Heart left ventricle (tissue), 16 donors: ENCODE results near the gene KCNC1. TPM values are rescaled to one million over a fixed set of nuclear protein-coding genes. Genes with fewer than 3 reads are reported as not detected.

Experiments
- ATAC-seq, 4 donors: fragments of 200-7000 bp; cut with Tn5 transposase; one replicate each; pipeline ENCODE4 v1.9.1; 2020 to 2022; ENCODE audit warnings: moderate library complexity in 4 of 4, mild to moderate bottlenecking in 3 of 4, moderate number of reproducible peaks in 1 of 4
- DNase-seq, 5 donors: peaks; one replicate each; pipeline ENCODE4 v3.0.0-alpha.2; 2020
- H3K27ac ChIP-seq, 12 donors: fragments of 200-600 bp; sonication (generic) in 4 of 12; one replicate each; pipeline versions ENCODE4 v1.5.0 to v1.8.0; 2016 to 2022; ENCODE audit warnings: mild to moderate bottlenecking in 2 of 12
- H3K27me3 ChIP-seq, 9 donors: fragments of 200-600 bp; sonication (generic) in 2 of 9; one replicate each; pipeline versions ENCODE4 v1.5.1 to v1.8.0; 2016 to 2022; ENCODE audit warnings: mild to moderate bottlenecking in 3 of 9
- H3K36me3 ChIP-seq, 9 donors: fragments of 200-600 bp; sonication (generic) in 2 of 9; one replicate each; pipeline versions ENCODE4 v1.5.0 to v1.8.0; 2018 to 2022; ENCODE audit warnings: mild to moderate bottlenecking in 2 of 9
- H3K4me1 ChIP-seq, 12 donors: fragments of 200-600 bp; sonication (generic) in 4 of 12; one replicate each; pipeline versions ENCODE4 v1.5.0 to v1.8.0; 2016 to 2022; ENCODE audit warnings: mild to moderate bottlenecking in 3 of 12
- H3K4me3 ChIP-seq, 12 donors: fragments of 200-600 bp; sonication (generic) in 4 of 12; one replicate each; pipeline versions ENCODE4 v1.5.0 to v1.8.0; 2017 to 2022; ENCODE audit warnings: mild to moderate bottlenecking in 9 of 12, moderate library complexity in 4 of 12
- H3K9me3 ChIP-seq, 12 donors: fragments of 200-600 bp; sonication (generic) in 4 of 12; one replicate each; pipeline versions ENCODE4 v1.5.0 to v1.8.0; 2016 to 2022; ENCODE audit warnings: mild to moderate bottlenecking in 1 of 12
- CTCF ChIP-seq, 12 donors: fragments of 200-600 bp; sonication (generic) in 4 of 12; IDR thresholded peaks; one replicate each; pipeline versions ENCODE4 v1.5.0 to v1.8.0; 2018 to 2022; ENCODE audit warnings: antibody characterized with exemption in 12 of 12, mild to moderate bottlenecking in 5 of 12
- POLR2A ChIP-seq, 2 donors: fragments of 450-650 bp; IDR thresholded peaks; one replicate each; pipeline ENCODE4 v1.6.1; 2017; ENCODE audit warnings: antibody characterized with exemption in 2 of 2, mild to moderate bottlenecking in 2 of 2, moderate library complexity in 2 of 2
- WGBS, 4 donors: extraction: QIAGEN DNeasy Blood & Tissue Kit in 2 of 4; methylation state at CpG; one replicate each; pipeline versions ENCODE4 v1.1.5 to v1.1.7; 2013 to 2018; 5-methylcytosine and 5-hydroxymethylcytosine counted together
- intact Hi-C, 10 donors: fragments of 100-400 bp; cut with DNase I; formaldehyde crosslinking; loops; one replicate each; pipeline versions ENCODE4 v1.11.1 to v1.14.2; 2022
- polyA plus RNA-seq, 2 donors: library from polyadenylated mRNA; stranded (reverse); fragments of 200-250 nt; gene quantifications; one replicate each; pipeline ENCODE4 v1.2.3, GENCODE V29; 2013
- total RNA-seq, 9 donors: library from RNA; depleted of rRNA in 2 of 9; stranded (reverse); fragments of >200 nt in 2 of 9; fragmentation: NEBNext Ultra II Directional in 3 of 9; extraction: Animal tissue kit (Norgen Biotek cat#: 25700) in 3 of 9; gene quantifications; one replicate each; pipeline versions ENCODE4 v1.1.0 to v1.2.4, GENCODE V29; 2016 to 2023
- donor health status: ischemic (EF 13 %, LVEDD 7.1; RV severe dilation, severe dysfunction).
- donor health status: healthy with polysubstance abuse.
- donor health status: DM: no; HTN: yes; CAD: no.
- donor health status: DM: no; HTN: no; CAD: no.
- donor health status: ischemic (EF 25% LVEDD 6.9; RV normal size, moderate dysfunction).
- donor health status: ischemic (EF 25% LVEDD 5.7; RV mildly dilated, moderate dysfunction).
- donor health status: healthy.
- donor health status: DM: yes; HTN: yes; CAD: no.
- donor health status: ischemic (EF 35%, LVEDD 5.7; RV mildly dilated, moderate dysfunction).
- donor health status: nonischemic (EF 11% LVEDD 7.7; RV severe dilation, severe dysfunction).
- donor health status: DM: yes; HTN: yes; CAD: no.
- donor health status: PGD.
- donor health status: ischemic (EF 29% LVEDD 5.4; RV normal size, mild dysfunction).
- donor health status: nonischemic (EF 23%, LVEDD 6.1; RV moderate dilation, normal function).

Gene KCNC1
- total and polyA plus RNA-seq, 11 donors, result 0.02 to 0.25 (median 0.05) TPM; not detected in 8

- Histone ChIP-seq H3K9me3 (no peaks in the 10 kb centered on the region), H3K27me3 (no peaks in the 10 kb centered on the region), H3K4me1 (no peaks in the 10 kb centered on the region), H3K4me3 (no peak overlapping the region), H3K27ac (no peak overlapping the region), H3K36me3 (no peaks in the 10 kb centered on the region)
- 89 to 93% (median 91%) methylated on average over 12 of the region's 12 CpGs for WGBS, 4 donors
- DNase-seq, result peak in 1 of 5 donors; percentile 1
- no peak for ATAC-seq
- intact Hi-C loops, result no loop called here
- no peak for TF ChIP-seq CTCF (IDR thresholded peaks at IDR 0.05)
- no peak for TF ChIP-seq POLR2A (IDR thresholded peaks at IDR 0.05)
These were observed 47.6 kb downstream of the KCNC1 start for GRCh38 chr11:17782145-17782544.

- WGBS, 4 donors, result 79 to 88% (median 84%) methylated on average over 4 of the region's 4 CpGs
These were observed 48.2 kb downstream of the KCNC1 start for GRCh38 chr11:17782603-17783337.

GRCh38 chr11:17783878-17784277, 49.3 kb downstream of the KCNC1 start:
- no peak for TF ChIP-seq CTCF (IDR thresholded peaks at IDR 0.05)
- TF ChIP-seq POLR2A (IDR thresholded peaks at IDR 0.05), result no peak
- intact Hi-C loops, result no loop called here
- no peaks in the 10 kb centered on the region for H3K9me3 ChIP-seq
- no peak for ATAC-seq
- no peak for DNase-seq
- H3K36me3 ChIP-seq, result no peaks in the 10 kb centered on the region
- no peaks in the 10 kb centered on the region for H3K4me1 ChIP-seq
- no peak overlapping the region for H3K27ac ChIP-seq
- WGBS, 4 donors, result 89 to 94% (median 91%) methylated on average over 4 of the region's 4 CpGs
- no peaks in the 10 kb centered on the region for H3K27me3 ChIP-seq
- H3K4me3 ChIP-seq, result no peak overlapping the region

More at GRCh38 chr11:17782603-17783337, 48.2 kb downstream of the KCNC1 start:
- DNase-seq (no peak), ATAC-seq (no peak)
- Histone ChIP-seq H3K36me3 (no peaks in the 10 kb centered on the region), H3K4me3 (no peak overlapping the region), H3K4me1 (no peaks in the 10 kb centered on the region), H3K9me3 (no peaks in the 10 kb centered on the region), H3K27me3 (no peaks in the 10 kb centered on the region), H3K27ac (no peak overlapping the region)
- no peak for TF ChIP-seq CTCF (IDR thresholded peaks at IDR 0.05)
- TF ChIP-seq POLR2A (IDR thresholded peaks at IDR 0.05), result no peak
- intact Hi-C loops, result no loop called here

GRCh38 chr11:17786824-17787525, 52.4 kb downstream of the KCNC1 start:
- ATAC-seq, result no peak
- TF ChIP-seq POLR2A (IDR thresholded peaks at IDR 0.05), result no peak
- no peak for TF ChIP-seq CTCF (IDR thresholded peaks at IDR 0.05)

More at GRCh38 chr11:17786824-17787525, 52.4 kb downstream of the KCNC1 start:
- H3K4me3 ChIP-seq, result no peak overlapping the region
- peak in 1 of 5 donors; percentile 7 for DNase-seq
- H3K4me1 ChIP-seq, result no peaks in the 10 kb centered on the region
- 91 to 95% (median 93%) methylated on average over 13 to 14 of the region's 14 CpGs for WGBS, 4 donors
- intact Hi-C loops, result no loop called here
- no peaks in the 10 kb centered on the region for H3K36me3 ChIP-seq
- H3K9me3 ChIP-seq, result no peaks in the 10 kb centered on the region
- no peaks in the 10 kb centered on the region for H3K27me3 ChIP-seq
- H3K27ac ChIP-seq, result no peak overlapping the region
